ENCODE measurements around the gene AOPEP.
"Not testable (repeated sequence)": the region's sequence is repeated elsewhere in the genome, so short reads cannot be mapped to it uniquely, and the experiment has no call there.

The AOPEP gene

GRCh38 chr9:94934816-94935328 lies 208.4 kb downstream of the AOPEP start:
- DNase-seq (ENCODE audit: low spot score): no peak

- no peak for DNase-seq (ENCODE audit: low spot score)
Measured at GRCh38 chr9:94935396-94935795, 208.9 kb downstream of the AOPEP start.

DNA sequence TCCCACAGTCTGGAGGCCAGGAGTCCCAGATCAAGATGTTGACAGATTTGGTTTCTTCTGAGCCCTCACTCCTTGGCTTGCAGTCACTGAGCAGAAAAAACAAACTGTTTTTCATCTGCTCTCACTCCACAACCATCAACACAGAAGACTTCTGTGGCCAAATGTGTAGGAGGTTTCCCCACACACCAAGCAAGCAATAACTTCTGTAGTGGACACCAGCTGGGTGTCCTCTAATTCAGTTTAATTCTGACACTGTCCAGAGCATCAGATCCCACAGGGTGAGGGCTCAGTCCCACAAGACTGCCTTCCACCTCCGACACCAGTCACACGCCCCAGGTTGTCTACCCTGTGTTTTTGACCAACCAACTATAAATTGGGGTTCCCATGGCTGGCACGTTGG lies 209.9 kb downstream of the AOPEP start:
- DNase-seq (ENCODE audit: low spot score): no peak

- no peak for DNase-seq (ENCODE audit: low spot score)
Measured at GRCh38 chr9:94937214-94937903, 210.9 kb downstream of the AOPEP start.

GRCh38 chr9:94938384-94938783 lies 211.9 kb downstream of the AOPEP start:
- DNase-seq (ENCODE audit: low spot score): no peak

- not testable (repeated sequence) for DNase-seq (ENCODE audit: low spot score)
Measured at GRCh38 chr9:94940296-94940695, 213.8 kb downstream of the AOPEP start.

GRCh38 chr9:94941211-94941875 lies 214.8 kb downstream of the AOPEP start:
- DNase-seq (ENCODE audit: low spot score): no peak

DNA sequence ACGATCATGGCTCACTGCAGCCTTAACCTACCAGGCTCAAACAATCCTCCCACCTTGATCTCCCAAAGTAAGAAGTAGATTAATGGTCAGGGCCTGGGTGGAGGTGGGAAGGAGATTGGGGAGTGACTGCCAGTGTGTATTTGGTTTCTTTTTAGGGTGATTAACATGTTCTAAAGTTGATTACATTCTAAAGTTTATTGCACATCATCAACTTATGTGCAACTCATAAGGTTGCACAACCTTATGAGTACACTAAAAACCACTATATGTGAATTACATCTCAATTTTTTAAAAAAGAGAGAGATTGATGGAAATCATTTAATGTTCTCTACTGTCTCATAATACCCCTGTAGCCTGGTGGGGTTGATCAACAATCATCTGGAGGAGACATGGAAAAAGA lies 218.1 kb downstream of the AOPEP start:
- no peak for DNase-seq (ENCODE audit: low spot score)

- peak; percentile 65 for DNase-seq (ENCODE audit: low spot score)
Measured at GRCh38 chr9:94945197-94946144, 219.0 kb downstream of the AOPEP start.

GRCh38 chr9:94946256-94946655 lies 219.8 kb downstream of the AOPEP start:
- no peak for DNase-seq (ENCODE audit: low spot score)

- peak; percentile 88 for DNase-seq (ENCODE audit: low spot score)
Measured at GRCh38 chr9:94948567-94949235, 222.2 kb downstream of the AOPEP start.

DNA sequence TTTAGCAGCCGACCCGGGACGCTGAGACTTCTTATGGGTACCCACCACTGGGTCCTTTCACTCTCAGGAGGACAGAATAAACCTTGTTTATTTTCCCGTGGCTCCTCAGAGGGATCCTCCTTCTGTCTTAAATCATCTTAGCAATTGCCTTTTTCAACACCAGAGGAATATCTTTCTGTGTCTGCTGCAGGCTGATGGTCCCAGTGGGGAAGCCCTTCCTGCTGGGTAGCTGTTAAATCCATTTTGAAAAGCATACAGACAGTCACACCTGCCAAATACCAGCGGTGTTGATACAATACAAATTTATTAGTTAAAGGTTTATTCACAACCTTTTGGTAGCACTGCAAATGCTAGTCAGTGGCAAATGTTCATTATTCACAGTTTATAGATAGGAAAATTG lies 222.9 kb downstream of the AOPEP start:
- DNase-seq (ENCODE audit: low spot score): no peak

- DNase-seq (ENCODE audit: low spot score): no peak
Measured at GRCh38 chr9:94950040-94950578, 223.6 kb downstream of the AOPEP start.

DNA sequence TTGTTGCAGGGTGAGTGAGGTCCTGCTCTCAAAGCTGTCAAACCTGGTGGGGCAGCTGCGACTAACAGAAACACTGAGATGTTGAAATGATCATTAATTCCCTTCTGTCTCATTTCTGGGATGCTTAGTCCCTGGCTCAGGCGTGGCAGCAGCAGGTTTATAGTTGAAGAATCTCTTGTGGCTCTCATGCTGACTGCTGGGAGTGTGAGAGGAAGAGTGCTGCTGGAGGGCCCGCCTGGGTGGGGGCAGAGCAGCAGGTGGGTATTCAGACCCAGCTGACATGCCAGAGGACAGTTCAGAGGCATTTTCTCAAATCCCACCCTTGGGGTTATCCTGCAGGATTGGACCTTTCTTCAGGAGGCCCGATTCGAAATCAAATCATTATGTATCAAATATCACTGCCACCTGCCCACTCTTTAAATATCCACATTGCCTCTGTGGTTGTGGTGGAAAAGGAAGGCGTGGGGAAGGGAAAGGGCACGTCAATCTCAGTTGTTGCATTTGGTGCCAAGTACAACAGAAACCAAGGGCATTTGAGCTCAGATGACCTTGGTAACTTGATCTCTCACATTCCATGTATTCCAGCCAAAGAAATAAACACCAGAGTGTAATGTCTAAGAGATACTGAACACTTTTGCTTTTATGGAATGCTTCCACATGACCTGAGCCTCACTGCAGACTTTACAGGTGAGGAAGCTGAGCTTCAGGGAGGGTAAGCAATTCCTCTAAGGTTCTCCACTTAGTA lies 224.3 kb downstream of the AOPEP start:
- DNase-seq (ENCODE audit: low spot score): no peak

DNA sequence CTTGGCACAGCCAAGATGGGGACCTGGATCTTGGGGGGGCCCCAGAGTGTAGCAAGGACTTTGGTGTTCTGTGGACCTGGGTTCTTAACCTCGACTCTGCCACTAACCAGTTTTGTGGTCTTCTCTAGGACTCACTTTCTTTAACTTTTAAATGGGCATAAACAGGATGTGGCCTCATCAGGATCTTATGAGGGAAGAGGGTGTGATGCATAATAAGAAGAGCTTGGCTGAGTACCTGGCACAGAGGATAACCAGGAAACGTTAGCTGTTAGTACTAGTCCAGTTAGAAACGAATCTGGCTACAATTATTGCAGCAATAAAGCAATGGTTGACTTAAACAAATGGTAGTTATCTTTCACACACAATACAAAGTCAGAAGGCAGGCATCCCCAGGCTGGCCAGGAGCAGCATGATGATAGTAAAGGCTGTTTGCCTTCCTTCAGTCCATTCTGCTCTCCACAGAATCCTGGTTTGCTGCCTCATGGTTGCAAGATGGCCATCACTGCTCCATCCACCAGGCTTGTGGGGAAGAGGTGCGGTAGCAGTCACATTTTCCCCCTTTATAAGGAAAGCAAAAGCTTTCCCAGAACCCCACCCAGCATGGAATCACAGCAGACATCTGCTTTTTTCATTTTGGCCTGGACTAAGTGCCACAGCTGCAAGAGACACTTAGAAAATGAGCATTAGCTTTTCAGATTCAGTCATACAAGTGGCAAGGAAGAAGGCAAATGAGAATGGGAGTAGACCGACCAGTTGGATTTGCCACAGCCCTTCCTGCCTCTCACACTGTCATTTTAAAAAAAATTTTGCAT lies 225.0 kb downstream of the AOPEP start:
- no peak for DNase-seq (ENCODE audit: low spot score)

GRCh38 chr9:94952565-94953373 lies 226.3 kb downstream of the AOPEP start:
- no peak for DNase-seq (ENCODE audit: low spot score)

GRCh38 chr9:94956731-94957130 lies 230.2 kb downstream of the AOPEP start:
- no peak for DNase-seq (ENCODE audit: low spot score)

DNA sequence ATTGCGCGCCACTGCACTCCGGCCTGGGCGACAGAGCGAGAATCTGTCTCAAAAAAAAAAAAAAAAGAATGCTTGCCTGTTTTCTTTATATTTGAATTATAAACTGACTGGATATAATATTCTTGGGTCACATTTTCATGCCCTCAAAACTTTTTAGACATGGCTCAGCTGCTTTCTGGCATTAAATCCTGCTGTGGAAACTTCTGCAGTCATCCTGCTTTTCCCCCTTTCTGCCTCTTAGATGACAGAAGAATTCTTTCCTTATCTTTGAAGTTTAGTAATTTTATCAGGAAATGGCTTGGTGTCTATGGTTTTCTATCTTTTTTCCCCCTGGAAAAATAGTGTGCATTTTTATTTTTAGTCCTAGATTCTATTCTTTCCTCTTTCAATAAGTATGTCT lies 234.5 kb downstream of the AOPEP start:
- DNase-seq (ENCODE audit: low spot score): no peak

DNA sequence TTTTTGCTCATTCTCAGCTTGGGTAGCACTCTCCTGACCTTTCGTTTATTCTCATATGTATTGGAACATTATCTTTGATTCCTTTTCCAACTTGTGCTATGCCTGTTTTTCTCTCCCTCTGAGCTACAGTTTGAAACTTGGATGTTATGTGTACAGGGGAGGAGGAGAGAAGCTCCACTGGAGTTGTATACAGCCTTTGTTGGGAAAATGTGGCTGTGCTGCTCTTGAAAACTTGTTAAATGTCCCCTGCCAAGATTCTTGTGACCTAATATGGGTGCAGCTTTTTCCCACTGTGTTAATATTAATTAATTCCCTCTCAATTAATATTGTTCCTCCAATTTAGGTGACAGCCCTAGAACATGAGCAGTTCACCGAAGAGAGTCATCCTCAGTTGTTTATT lies 235.4 kb downstream of the AOPEP start:
- DNase-seq (ENCODE audit: low spot score): no peak

Measured in putamen (tissue), 1 donor.